NOMO-1 treated with DMSO at 0.1 percent for 48 hours (cell line): Measurements from ENCODE around the gene TRIM60.
"Not testable (repeated sequence)": the region's sequence is repeated elsewhere in the genome, so short reads cannot be mapped to it uniquely, and the experiment has no call there.

Experiments used
- DNase-seq: peaks from one replicate; lab custom pipeline; 2025; ENCODE audit not compliant: unreplicated experiment; lab: John Stamatoyannopoulos, UW

TRIM60 gene

GRCh38 chr4:165052627-165053026 lies 20.8 kb downstream of the TRIM60 start:
- DNase-seq, result no peak

GRCh38 chr4:165053645-165054044 lies 21.8 kb downstream of the TRIM60 start, which contains the start of gene TRIM75:
TRIM75 (plus strand) TSS chr4:165053866; CDS start chr4:165059148, 5,282 bp downstream.
- DNase-seq, result no peak

DNA sequence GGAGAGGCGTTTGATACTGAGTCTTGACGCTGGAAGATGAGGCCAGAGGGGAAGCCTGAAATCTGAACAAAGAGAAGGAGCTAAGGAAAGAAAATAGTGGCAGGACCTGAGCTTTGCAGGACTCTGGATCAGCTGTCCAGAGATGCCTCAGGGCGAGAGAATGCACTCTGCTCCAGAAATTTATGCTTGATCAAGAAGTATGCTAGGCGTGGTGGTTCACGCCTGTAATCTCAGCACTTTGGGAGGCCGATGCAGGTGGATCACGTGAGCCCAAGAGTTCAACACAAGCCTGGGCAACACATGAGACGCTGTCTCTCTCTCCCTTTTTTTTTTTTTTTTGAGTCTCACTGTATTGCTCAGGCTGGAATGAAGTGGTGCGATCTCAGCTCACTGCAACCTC lies 23.8 kb downstream of the TRIM60 start:
- DNase-seq, result no peak

GRCh38 chr4:165058666-165059065 lies 26.9 kb downstream of the TRIM60 start:
- no peak for DNase-seq

DNA sequence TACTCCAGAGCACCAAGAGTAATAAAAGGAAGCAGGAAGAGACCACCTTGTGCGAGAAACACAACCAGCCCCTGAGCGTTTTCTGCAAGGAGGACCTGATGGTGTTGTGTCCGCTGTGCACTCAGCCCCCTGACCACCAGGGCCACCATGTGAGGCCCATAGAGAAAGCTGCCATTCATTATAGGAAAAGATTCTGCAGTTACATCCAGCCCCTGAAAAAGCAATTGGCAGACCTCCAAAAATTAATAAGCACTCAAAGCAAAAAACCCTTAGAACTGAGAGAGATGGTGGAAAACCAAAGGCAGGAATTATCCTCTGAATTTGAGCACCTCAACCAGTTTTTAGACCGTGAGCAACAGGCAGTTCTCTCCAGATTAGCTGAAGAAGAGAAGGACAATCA lies 27.6 kb downstream of the TRIM60 start:
- no peak for DNase-seq

DNA sequence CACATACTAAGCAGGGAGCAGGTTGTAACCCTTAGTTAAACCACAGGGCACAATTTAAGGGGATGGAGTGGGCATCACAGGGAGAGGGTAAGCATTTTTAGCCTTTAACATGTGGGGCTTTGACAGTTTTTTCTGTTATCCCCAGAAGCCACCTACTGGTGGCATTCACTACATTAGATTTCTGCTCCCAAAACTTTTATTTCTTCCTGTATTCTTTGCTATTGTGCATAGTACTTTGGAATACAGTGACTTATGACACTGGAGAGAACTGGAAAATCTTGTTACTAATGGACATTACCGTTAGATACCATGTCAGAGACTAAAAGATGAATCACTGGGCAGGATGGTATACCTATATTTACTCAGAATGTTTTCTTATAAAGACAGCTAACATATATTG lies 29.1 kb downstream of the TRIM60 start:
- no peak for DNase-seq

DNA sequence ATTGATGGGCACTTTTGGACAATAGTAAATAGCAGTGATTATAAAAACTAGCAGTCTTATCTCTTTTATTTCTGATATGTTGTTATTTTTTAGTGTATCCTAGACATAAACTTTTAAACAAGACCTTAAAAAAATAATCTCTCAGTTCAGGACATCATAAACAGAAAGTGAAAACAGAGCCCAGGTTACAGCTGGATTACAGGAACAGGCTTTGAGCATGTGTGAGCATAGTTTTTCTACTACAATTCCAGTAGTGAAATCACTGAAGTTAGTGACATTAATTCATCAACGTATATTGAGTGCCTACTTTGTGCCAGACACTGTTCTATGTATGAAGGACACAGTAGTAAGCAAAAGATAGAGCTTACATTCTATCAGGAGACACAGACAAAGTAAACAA lies 38.8 kb downstream of the TRIM60 start:
- DNase-seq, result no peak

DNA sequence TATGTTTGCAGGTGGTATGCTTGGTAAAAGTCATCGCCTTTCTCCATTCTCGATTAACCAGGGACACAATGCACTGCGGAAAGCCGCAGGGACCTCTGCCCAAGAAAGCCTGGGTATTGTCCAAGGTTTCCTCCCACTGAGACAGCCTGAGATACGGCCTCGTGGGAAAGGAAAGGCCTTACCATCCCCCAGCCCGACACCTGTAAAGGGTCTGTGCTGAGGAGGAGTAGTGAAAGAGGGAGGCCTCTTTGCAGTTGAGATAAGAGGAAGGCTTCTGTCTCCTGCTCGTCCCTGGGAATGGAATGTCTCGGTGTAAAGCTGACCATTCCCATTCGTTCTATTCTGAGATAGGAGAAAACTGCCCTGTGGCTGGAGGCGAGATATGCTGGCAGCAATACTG lies 41.5 kb downstream of the TRIM60 start:
- not testable (repeated sequence) for DNase-seq

DNA sequence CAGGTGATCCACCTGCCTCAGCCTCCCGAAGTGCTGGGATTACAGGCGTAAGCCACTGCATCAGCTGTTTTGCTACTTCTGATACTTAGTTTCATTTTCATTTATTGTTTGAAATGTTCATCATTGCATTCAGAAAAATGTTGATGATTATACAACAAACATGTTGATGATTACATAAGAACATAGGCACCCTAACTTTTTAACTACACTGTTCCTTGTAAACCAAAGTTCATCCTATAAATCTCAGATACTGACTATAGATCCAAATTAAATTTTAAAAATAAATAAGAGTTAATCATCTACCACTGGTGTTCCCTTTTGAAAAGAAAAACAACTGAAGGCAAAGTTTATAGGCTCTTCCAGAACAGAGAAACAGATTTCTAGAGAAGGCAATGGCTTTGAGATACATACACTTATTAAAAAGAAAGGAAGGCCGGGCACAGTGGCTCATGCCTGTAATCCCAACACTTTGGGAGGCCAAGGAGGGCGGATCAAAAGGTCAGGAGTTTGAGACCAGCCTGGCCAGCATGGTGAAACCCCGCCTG lies 45.3 kb downstream of the TRIM60 start:
- DNase-seq, result no peak

GRCh38 chr4:165079476-165079875 lies 47.7 kb downstream of the TRIM60 start:
- DNase-seq, result peak; percentile 18

DNA sequence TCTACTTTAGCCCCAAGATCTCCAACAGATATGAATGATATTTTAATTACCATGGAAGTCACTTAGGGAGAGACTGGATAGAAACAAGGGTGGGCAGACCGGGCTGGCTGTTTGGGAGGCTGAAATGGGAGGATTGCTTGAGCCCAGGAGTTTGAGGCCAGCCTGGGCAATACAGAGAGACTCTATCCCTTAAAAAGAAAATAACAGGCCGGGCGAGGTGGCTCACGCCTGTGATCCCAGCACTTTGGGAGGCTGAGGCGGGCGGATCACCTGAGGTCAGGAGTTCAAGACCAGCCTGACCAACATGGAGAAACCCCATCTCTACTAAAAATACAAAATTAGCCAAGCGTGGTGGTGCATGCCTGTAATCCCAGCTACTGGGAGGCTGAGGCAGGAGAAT lies 53.0 kb downstream of the TRIM60 start:
- DNase-seq, result not testable (repeated sequence)

DNA sequence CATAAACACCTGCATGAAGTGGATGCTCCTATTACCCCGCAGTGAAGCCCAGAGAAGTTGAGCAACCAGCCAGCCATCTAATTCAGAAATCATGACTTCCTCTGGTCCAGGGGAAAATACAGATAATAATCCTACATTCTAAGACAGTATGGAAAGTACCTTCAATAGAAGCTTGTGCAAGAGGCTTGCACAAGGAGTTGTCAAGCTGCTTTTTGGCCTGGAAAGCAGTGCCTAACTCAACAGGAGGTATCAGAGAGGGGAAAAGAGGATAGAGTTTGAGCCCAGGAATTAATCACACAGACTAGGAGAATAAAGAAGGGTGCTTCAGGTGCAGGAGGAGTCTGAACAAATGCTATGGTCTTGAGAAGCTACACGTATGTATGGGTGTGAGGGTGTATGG lies 54.1 kb downstream of the TRIM60 start:
- no peak for DNase-seq

DNA sequence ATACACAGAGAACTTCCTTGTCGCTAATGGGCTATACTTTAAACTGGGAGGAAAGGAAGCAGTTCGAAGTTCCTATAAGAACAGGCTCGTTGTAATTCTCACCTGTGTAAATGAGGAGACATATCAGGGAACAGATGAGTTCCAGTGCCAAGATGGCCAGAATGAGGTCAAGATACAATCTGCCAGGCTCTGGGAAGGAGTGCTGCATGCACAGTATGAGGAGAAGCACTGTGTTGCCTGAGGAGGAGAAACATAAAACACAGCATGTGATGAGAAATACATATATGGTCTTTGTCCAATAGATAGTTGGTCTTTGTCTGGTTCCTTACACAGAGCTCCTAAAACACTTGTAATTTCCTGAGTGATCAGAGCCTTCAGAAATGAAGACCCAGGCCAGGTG lies 56.6 kb downstream of the TRIM60 start:
- DNase-seq, result no peak
